ENCODE data around the gene C5orf24.

DNA sequence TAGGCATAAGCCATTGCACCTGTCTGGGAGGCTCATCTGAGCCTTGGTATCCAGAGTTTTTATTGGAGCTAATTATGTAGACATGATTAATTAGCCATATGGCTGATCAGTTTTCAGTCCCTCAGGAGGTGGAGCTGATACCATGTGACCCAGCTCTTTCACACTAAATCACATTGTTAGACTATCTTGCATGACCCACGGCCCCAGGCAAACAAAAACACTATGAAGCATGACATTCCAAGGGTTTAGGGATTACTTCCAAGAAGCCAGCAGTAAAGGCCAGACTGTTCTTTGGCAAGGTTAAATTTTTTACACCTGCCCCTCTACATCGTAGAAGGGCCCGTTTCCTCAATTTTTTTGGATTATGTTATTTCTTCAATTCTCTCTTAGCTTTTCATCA is 5.0 kb upstream of the C5orf24 start:
- TF ChIP-seq, protein P1, sequence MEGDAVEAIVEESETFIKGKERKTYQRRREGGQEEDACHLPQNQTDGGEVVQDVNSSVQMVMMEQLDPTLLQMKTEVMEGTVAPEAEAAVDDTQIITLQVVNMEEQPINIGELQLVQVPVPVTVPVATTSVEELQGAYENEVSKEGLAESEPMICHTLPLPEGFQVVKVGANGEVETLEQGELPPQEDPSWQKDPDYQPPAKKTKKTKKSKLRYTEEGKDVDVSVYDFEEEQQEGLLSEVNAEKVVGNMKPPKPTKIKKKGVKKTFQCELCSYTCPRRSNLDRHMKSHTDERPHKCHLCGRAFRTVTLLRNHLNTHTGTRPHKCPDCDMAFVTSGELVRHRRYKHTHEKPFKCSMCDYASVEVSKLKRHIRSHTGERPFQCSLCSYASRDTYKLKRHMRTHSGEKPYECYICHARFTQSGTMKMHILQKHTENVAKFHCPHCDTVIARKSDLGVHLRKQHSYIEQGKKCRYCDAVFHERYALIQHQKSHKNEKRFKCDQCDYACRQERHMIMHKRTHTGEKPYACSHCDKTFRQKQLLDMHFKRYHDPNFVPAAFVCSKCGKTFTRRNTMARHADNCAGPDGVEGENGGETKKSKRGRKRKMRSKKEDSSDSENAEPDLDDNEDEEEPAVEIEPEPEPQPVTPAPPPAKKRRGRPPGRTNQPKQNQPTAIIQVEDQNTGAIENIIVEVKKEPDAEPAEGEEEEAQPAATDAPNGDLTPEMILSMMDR (IDR thresholded peaks at IDR 0.05; ENCODE audit: low read depth, low read length): no peak
- no peak for TF ChIP-seq POLR2A (IDR thresholded peaks at IDR 0.05; ENCODE audit: extremely low read depth, insufficient read length)

Data from NB4 (cell line).